Coronary artery (tissue), 2 donors: ENCODE measurements around the gene MMP24OS.

Source experiments
- DNase-seq: peaks from one replicate; pipeline ENCODE4 v3.0.0-alpha.2; 2017; ENCODE audit warnings: low spot score
- H3K27ac ChIP-seq, 2 donors: fragments of 200-600 bp; sonication (generic); one replicate each; pipeline ENCODE4 v1.5.1; 2016 to 2019
- H3K4me3 ChIP-seq: fragments of 200-600 bp; sonication (generic); 2 replicates; pipeline ENCODE4 v1.5.1; 2016; ENCODE audit warnings: mild to moderate bottlenecking, moderate library complexity
- TF ChIP-seq, protein P1 (sequence below): fragments of 200-600 bp; sonication (generic); IDR thresholded peaks from one replicate; pipeline ENCODE4 v1.5.1; 2019; ENCODE audit warnings: antibody characterized with exemption

The MMP24OS gene

DNA sequence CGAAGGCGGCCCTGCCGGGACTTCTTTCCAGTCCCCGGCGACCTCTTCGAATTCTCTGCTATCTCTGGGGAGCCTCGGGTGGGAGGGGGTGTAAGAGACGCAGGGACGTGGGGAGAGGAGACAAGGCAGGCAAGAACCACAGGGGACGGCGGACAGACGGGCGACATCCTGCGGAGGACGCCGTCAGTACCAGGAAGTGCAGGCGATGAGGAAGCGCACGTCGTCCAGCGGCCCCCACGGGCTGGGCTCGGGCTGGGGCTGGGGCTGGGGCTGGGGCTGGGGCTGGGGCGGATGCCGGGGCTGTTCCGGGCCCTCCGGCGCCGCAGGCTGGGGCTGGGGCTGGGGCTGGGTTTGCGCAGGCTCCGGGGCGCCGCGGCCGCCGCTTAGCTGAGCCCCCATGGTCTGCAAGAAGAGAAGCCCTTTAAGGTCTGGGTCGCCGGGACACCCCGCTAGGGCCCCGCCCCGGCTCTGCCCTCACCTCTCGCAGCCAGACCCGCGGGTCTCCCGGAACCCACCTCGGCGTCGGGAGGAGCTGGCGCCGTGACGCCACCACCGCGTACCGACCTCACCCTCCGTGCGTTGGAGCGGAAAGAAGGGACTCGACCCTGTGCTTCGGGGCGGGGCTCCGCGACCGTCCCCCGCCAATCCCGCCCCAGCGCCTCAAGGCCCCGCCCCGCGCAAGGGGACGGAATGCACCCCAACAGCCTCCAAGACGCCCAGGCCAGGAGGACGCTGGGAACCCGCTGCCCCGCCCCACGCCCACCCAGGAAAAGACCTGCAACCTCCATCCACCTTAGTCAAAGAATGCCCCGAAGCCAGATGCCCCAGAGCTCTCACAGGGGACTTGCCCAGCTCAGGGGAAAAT lies at the start of gene MMP24OS:
MMP24OS (minus strand) TSS at position 592 of the 865 bp plus-strand sequence; CDS start at position 399, 193 bp downstream.
- H3K4me3 ChIP-seq: peak within 1 kb of the TSS; percentile 99
- peak within 1 kb of the TSS; percentile 95 to 100 for H3K27ac ChIP-seq
- DNase-seq: peak; percentile 94
- TF ChIP-seq, protein P1, sequence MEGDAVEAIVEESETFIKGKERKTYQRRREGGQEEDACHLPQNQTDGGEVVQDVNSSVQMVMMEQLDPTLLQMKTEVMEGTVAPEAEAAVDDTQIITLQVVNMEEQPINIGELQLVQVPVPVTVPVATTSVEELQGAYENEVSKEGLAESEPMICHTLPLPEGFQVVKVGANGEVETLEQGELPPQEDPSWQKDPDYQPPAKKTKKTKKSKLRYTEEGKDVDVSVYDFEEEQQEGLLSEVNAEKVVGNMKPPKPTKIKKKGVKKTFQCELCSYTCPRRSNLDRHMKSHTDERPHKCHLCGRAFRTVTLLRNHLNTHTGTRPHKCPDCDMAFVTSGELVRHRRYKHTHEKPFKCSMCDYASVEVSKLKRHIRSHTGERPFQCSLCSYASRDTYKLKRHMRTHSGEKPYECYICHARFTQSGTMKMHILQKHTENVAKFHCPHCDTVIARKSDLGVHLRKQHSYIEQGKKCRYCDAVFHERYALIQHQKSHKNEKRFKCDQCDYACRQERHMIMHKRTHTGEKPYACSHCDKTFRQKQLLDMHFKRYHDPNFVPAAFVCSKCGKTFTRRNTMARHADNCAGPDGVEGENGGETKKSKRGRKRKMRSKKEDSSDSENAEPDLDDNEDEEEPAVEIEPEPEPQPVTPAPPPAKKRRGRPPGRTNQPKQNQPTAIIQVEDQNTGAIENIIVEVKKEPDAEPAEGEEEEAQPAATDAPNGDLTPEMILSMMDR: no peak

DNA sequence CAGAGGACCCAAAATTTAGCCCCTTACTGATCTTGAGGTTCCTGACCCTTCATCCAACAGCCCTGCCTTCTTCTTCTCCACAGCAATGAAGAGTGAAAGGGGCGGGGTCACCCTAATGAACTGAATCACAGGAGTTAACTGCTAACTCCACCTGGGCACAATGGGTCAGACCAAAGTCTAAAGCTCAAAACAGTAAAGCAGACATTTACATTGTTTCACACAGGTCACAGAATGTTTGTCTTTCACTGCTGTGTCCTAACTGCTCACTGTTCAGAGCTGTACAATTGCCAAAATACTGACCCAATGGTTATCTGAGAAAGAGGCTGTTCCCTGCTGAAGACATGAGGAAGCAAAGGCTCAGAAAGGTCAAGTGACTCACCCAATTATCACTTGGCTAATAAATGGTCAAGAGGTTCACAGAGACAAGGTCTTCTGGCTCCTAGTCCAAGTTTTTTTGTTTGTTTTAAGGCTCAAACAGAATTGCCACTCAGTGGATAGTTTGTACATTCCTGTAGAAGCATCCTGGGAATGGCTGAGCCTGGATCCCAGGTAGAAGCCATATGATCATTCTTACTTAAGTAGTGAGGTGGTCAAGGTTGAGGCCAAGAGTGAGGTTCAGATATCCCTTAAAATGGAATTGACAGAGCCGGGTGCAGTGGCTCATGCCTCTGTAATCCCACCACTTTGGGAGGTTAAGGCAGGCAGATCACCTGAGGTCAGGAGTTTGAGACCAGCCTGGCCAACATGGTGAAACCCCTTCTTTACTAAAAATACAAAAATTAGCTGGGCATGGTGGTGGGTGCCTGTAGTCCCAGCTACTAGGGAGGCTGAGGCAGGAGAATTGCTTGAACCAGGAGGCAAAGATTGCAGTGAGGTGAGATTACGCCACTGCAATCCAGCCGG lies 49.4 kb upstream of the MMP24OS start:
- TF ChIP-seq, protein P1: no peak
- Histone ChIP-seq H3K27ac (no peak overlapping the region), H3K4me3 (no peak overlapping the region)
- no peak for DNase-seq

DNA sequence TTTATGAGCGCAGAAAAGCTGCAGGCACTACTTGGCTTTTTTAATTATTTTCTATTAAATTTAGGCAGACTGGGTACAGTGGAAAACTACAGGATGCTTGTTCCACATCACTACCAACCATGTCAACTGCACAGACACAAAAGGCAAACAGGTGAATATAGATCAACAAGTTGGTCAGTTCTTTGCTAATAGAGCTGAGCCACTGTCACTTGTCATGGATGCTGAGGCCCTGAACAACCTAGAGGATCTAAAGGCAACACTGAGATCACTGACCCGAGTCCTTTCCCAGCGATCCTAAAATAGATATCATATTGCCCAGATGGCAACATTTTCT lies 48.8 kb upstream of the MMP24OS start:
- TF ChIP-seq, protein P1: no peak
- no peak overlapping the region for H3K4me3 ChIP-seq
- no peak overlapping the region for H3K27ac ChIP-seq
- no peak for DNase-seq

DNA sequence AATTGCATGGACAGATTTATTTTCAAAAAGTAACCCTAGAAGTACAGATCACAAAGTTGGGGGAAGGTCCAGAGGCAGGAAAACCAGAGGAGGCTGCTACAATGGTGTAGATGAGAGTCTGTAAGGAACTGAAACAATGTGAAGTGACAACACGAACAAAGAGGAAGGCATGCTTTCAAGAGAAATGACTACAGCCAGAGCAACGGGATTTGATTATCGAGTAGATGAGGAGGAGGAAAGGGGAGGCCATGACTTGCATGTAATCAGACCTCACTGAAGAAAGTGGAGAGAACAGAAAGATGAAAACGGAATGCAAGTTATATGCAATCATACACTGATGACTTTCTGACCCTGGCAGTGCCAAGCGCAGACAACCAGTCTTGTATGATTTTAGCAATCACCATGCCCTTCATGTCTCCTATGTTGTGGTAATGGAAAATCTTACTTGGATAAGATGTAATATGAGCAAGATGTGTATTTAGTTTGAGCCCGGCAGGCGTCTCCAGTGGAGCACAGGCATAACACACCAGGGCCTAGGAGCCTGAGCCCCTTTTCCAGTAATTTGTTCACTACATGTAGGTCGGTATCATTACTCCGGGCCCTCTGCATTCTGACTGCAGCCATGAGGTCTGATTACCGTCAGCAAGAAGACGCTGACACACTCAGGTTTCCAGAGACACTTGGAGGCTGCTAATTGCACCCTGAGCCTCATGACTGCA lies 48.3 kb upstream of the MMP24OS start:
- DNase-seq: no peak
- Histone ChIP-seq H3K4me3 (no peak overlapping the region), H3K27ac (no peak overlapping the region)
- TF ChIP-seq, protein P1: no peak

DNA sequence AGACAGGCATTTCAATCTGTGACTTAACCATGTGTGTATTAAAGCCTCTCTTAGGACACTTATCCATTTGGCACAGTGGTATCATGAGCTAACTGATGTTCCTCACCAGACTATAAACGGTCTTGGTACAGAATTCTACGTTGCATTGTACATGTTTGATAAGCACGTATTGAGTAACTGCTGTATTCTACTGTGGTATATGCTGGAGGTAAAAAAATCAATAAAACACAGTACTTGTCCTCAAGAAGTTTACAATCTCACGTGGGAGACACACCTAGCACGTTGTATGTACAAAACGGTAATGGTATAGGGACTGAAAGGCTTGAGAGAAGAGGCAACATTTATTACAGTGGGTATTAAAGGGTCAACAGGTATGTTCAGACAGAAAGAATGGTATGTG lies 47.5 kb upstream of the MMP24OS start:
- DNase-seq: no peak
- TF ChIP-seq, protein P1: no peak
- H3K4me3 ChIP-seq: no peak overlapping the region
- no peak overlapping the region for H3K27ac ChIP-seq

DNA sequence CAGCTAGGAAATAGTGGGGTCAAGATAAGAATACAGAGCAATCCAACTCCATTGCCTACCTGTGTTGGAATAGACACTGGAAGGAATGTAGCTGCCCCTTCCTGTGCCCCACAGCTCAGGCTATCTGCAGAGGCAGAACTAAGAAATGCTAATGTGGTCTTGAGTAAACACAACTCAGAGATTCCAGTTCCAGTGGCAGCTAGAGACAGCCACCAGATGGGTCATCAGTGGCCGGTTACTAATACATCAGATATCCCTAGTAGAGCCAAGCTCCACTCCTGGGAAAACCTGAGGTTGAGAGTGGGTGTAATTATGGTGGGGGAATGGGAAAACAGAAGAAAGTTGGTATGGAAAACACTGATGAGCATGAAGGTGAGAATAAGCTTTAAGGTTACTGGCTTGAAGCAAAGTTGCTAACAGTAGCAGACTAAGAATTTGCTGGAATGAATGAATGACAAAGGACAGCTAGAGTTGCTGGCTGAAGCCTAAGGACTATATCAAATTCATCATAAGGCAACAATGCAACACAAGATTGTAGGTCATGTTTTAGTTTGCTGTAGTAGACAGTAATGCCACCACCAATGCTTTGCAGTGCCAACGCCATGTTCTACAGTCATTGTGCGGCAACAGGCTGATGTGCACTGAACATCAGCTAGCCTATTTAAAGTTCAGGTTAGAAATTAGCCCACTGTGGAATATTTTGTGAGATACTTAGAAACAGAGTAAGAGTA lies 42.6 kb upstream of the MMP24OS start:
- TF ChIP-seq, protein P1: no peak
- H3K27ac ChIP-seq: no peak overlapping the region
- no peak for DNase-seq
- H3K4me3 ChIP-seq: no peak overlapping the region
